Lung (tissue), 12 donors: ENCODE data around the gene RBP3. TPM values are rescaled to one million over a fixed set of nuclear protein-coding genes. Genes with fewer than 3 reads are reported as not detected.

Source experiments
- ATAC-seq: fragments of 200-7000 bp; cut with Tn5 transposase; one replicate; pipeline ENCODE4 v1.9.1; 2020; ENCODE audit warnings: moderate number of reproducible peaks; ENCODE audit not compliant: insufficient read depth, low FRiP score
- DNase-seq, 3 donors: peaks; one replicate each; pipeline ENCODE4 v3.0.0-alpha.2; 2013 to 2017
- H3K27ac ChIP-seq, 2 donors: one replicate each; pipeline ENCODE4 v1.5.1; 2013; ENCODE audit warnings: mild to moderate bottlenecking in 2 of 2, moderate library complexity in 2 of 2, control low read depth in 1 of 2, inconsistent platforms in 1 of 2, low read depth in 1 of 2, low read length in 1 of 2
- H3K27me3 ChIP-seq, 3 donors: one replicate each; pipeline ENCODE4 v1.5.1; 2013; ENCODE audit warnings: low read length in 2 of 3; ENCODE audit not compliant: control insufficient read depth in 3 of 3, insufficient read depth in 3 of 3
- H3K36me3 ChIP-seq, 4 donors: one replicate each; pipeline ENCODE4 v1.5.1; 2013; ENCODE audit warnings: low read length in 4 of 4, mild to moderate bottlenecking in 1 of 4, moderate library complexity in 1 of 4; ENCODE audit not compliant: control insufficient read depth in 4 of 4, insufficient read depth in 4 of 4
- H3K4me1 ChIP-seq, 5 donors: one replicate each; pipeline ENCODE4 v1.5.1; 2013; ENCODE audit warnings: low read length in 5 of 5, mild to moderate bottlenecking in 2 of 5, moderate library complexity in 1 of 5; ENCODE audit not compliant: control insufficient read depth in 5 of 5, insufficient read depth in 5 of 5
- H3K4me3 ChIP-seq: one replicate; pipeline ENCODE4 v1.5.1; 2013; ENCODE audit warnings: mild to moderate bottlenecking, control low read depth, moderate library complexity
- H3K9ac ChIP-seq, 2 donors: one replicate each; pipeline ENCODE4 v1.5.1; 2013; ENCODE audit warnings: low read length in 2 of 2, control low read depth in 1 of 2; ENCODE audit not compliant: insufficient read depth in 1 of 2
- H3K9me3 ChIP-seq, 4 donors: one replicate each; pipeline ENCODE4 v1.5.1; 2013; ENCODE audit warnings: low read length in 3 of 4, mild to moderate bottlenecking in 1 of 4, moderate library complexity in 1 of 4; ENCODE audit not compliant: control insufficient read depth in 4 of 4, insufficient read depth in 3 of 4
- CTCF ChIP-seq: IDR thresholded peaks from 2 replicates; pipeline ENCODE4 v1.5.1; 2012; ENCODE audit warnings: mild to moderate bottlenecking; ENCODE audit errors: control extremely low read depth, extremely low read depth
- WGBS, 2 donors: extraction: QIAGEN DNeasy Blood & Tissue Kit; methylation state at CpG; one replicate each; pipeline ENCODE4 v1.1.7; 2013; 5-methylcytosine and 5-hydroxymethylcytosine counted together
- polyA plus RNA-seq, 2 donors: library from polyadenylated mRNA; stranded (reverse); fragments of 200-250 nt; gene quantifications; one replicate each; pipeline ENCODE4 v1.2.1, GENCODE V29; 2013
- total RNA-seq, 2 donors: library from RNA; depleted of rRNA in 1 of 2; stranded (reverse); fragments of >200 nt in 1 of 2; gene quantifications; one replicate each; pipeline ENCODE4 v1.2.1, GENCODE V29; 2014 to 2021
- donor health status: control.
- donor health status: control.
- donor health status: Bipolar disorder and iron deficiency.
- donor health status: healthy.
- donor health status: DM: yes; HTN: yes; CAD: no.

RBP3 gene
- total and polyA plus RNA-seq, 4 donors = 0.01 TPM; not detected in 3

- no peak for TF ChIP-seq CTCF
- DNase-seq = no peak
Observed at GRCh38 chr10:47331491-47331890, 16.7 kb upstream of the RBP3 start.

GRCh38 chr10:47331954-47332353 lies 16.2 kb upstream of the RBP3 start:
- no peak for ATAC-seq
- H3K9me3 ChIP-seq = peaks cover 0 to 2% (median 0%) of the 10 kb centered on the region in 4 donors
- TF ChIP-seq CTCF = no peak
- DNase-seq = no peak
- no peaks in the 10 kb centered on the region for H3K36me3 ChIP-seq
- H3K4me1 ChIP-seq = no peaks in the 10 kb centered on the region
- no peak overlapping the region for H3K9ac ChIP-seq
- peaks cover 0 to 3% (median 0%) of the 10 kb centered on the region in 3 donors for H3K27me3 ChIP-seq
- WGBS, 2 donors = 83 to 87% methylated on average over 7 of the region's 7 CpGs
- H3K4me3 ChIP-seq = no peak overlapping the region
- H3K27ac ChIP-seq = no peak overlapping the region

More at GRCh38 chr10:47331491-47331890, 16.7 kb upstream of the RBP3 start:
- H3K27ac ChIP-seq = no peak overlapping the region
- no peak overlapping the region for H3K4me3 ChIP-seq
- H3K4me1 ChIP-seq = peaks cover 0 to under 1% (median 0%) of the 10 kb centered on the region in 5 donors
- peaks cover 0 to 3% (median 0%) of the 10 kb centered on the region in 3 donors for H3K27me3 ChIP-seq
- no peak for ATAC-seq
- H3K9ac ChIP-seq = no peak overlapping the region
- H3K9me3 ChIP-seq = peaks cover 0 to 2% (median 0%) of the 10 kb centered on the region in 4 donors
- 94 to 96% methylated on average over 9 of the region's 9 CpGs for WGBS, 2 donors
- no peaks in the 10 kb centered on the region for H3K36me3 ChIP-seq

- H3K9ac ChIP-seq = no peak overlapping the region
- no peak overlapping the region for H3K27ac ChIP-seq
- H3K4me3 ChIP-seq = no peak overlapping the region
- no peak for TF ChIP-seq CTCF
- H3K27me3 ChIP-seq = peaks cover 0 to 3% (median 0%) of the 10 kb centered on the region in 3 donors
- no peak for ATAC-seq
- H3K4me1 ChIP-seq = peaks cover 0 to 2% (median 0%) of the 10 kb centered on the region in 5 donors
- no peak for DNase-seq
- H3K36me3 ChIP-seq = no peaks in the 10 kb centered on the region
- peaks cover 0 to 2% (median 0%) of the 10 kb centered on the region in 4 donors for H3K9me3 ChIP-seq
- 86 to 90% methylated on average over 3 of the region's 3 CpGs for WGBS, 2 donors
Observed at GRCh38 chr10:47332371-47332770, 15.8 kb upstream of the RBP3 start.

GRCh38 chr10:47332946-47333345 lies 15.2 kb upstream of the RBP3 start:
- ATAC-seq = no peak
- 92 to 94% methylated on average over 3 of the region's 3 CpGs for WGBS, 2 donors
- Histone ChIP-seq H3K9ac (no peak overlapping the region), H3K9me3 (peaks cover 0 to 2% (median 0%) of the 10 kb centered on the region in 4 donors), H3K27me3 (peaks cover 0 to 3% (median 0%) of the 10 kb centered on the region in 3 donors), H3K27ac (no peak overlapping the region), H3K36me3 (no peaks in the 10 kb centered on the region), H3K4me1 (peaks cover 0 to 7% (median 0%) of the 10 kb centered on the region in 5 donors), H3K4me3 (no peak overlapping the region)
- no peak for DNase-seq
- no peak for TF ChIP-seq CTCF
